ENCODE results near the gene ZKSCAN7.
"Not testable (repeated sequence)": the region's sequence is repeated elsewhere in the genome, so short reads cannot be mapped to it uniquely, and the experiment has no call there.

Gene ZKSCAN7

GRCh38 chr3:44554626-44555592, at the start of gene ZKSCAN7:
ZKSCAN7 (plus strand) TSS chr3:44555193; CDS start chr3:44557048, 1,855 bp downstream.
- DNase-seq (ENCODE audit: low read depth in 2 of 2) = peak; percentile 33 to 42

- no peak for DNase-seq (ENCODE audit: low read depth in 2 of 2)
These were observed 48.4 kb upstream of the ZKSCAN7 start for GRCh38 chr3:44506556-44506955.

GRCh38 chr3:44506961-44507360, 48.0 kb upstream of the ZKSCAN7 start:
- no peak for DNase-seq (ENCODE audit: low read depth in 2 of 2)

GRCh38 chr3:44509393-44509921, 45.5 kb upstream of the ZKSCAN7 start:
- no peak for DNase-seq (ENCODE audit: low read depth in 2 of 2)

- DNase-seq (ENCODE audit: low read depth in 2 of 2) = no peak
These were observed 45.0 kb upstream of the ZKSCAN7 start for GRCh38 chr3:44510000-44510368.

GRCh38 chr3:44511238-44511566, 43.8 kb upstream of the ZKSCAN7 start:
- no peak for DNase-seq (ENCODE audit: low read depth in 2 of 2)

GRCh38 chr3:44513513-44513912, 41.5 kb upstream of the ZKSCAN7 start:
- no peak for DNase-seq (ENCODE audit: low read depth in 2 of 2)

- no peak for DNase-seq (ENCODE audit: low read depth in 2 of 2)
These were observed 38.8 kb upstream of the ZKSCAN7 start for GRCh38 chr3:44516230-44516629.

GRCh38 chr3:44518782-44519156, 36.2 kb upstream of the ZKSCAN7 start:
- DNase-seq (ENCODE audit: low read depth in 2 of 2) = no peak

- no peak for DNase-seq (ENCODE audit: low read depth in 2 of 2)
These were observed 33.3 kb upstream of the ZKSCAN7 start for GRCh38 chr3:44521721-44522120.

GRCh38 chr3:44522494-44522933, 32.5 kb upstream of the ZKSCAN7 start:
- no peak for DNase-seq (ENCODE audit: low read depth in 2 of 2)

- no peak for DNase-seq (ENCODE audit: low read depth in 2 of 2)
These were observed 29.9 kb upstream of the ZKSCAN7 start for GRCh38 chr3:44525060-44525459.

GRCh38 chr3:44529927-44530326, 25.1 kb upstream of the ZKSCAN7 start:
- DNase-seq (ENCODE audit: low read depth in 2 of 2) = no peak

- DNase-seq (ENCODE audit: low read depth in 2 of 2) = no peak
These were observed 24.1 kb upstream of the ZKSCAN7 start for GRCh38 chr3:44530911-44531310.

- DNase-seq (ENCODE audit: low read depth in 2 of 2) = not testable (repeated sequence)
These were observed 20.3 kb upstream of the ZKSCAN7 start for GRCh38 chr3:44534659-44535058.

GRCh38 chr3:44535364-44535763, 19.6 kb upstream of the ZKSCAN7 start:
- DNase-seq (ENCODE audit: low read depth in 2 of 2) = no peak

GRCh38 chr3:44544811-44545210, 10.2 kb upstream of the ZKSCAN7 start:
- not testable (repeated sequence) for DNase-seq (ENCODE audit: low read depth in 2 of 2)

GRCh38 chr3:44555723-44556122, 730 bp downstream of the ZKSCAN7 start:
- DNase-seq (ENCODE audit: low read depth in 2 of 2) = no peak

- DNase-seq (ENCODE audit: low read depth in 2 of 2) = no peak
These were observed 2.1 kb downstream of the ZKSCAN7 start for GRCh38 chr3:44557074-44557473.

- DNase-seq (ENCODE audit: low read depth in 2 of 2) = no peak
These were observed 6.1 kb downstream of the ZKSCAN7 start for GRCh38 chr3:44561076-44561475.

- no peak for DNase-seq (ENCODE audit: low read depth in 2 of 2)
These were observed 7.2 kb downstream of the ZKSCAN7 start for GRCh38 chr3:44562147-44562546.

- DNase-seq (ENCODE audit: low read depth in 2 of 2) = no peak
These were observed 13.6 kb downstream of the ZKSCAN7 start for GRCh38 chr3:44568561-44568960.

GRCh38 chr3:44571024-44571423, 16.0 kb downstream of the ZKSCAN7 start:
- no peak for DNase-seq (ENCODE audit: low read depth in 2 of 2)

All from activated CD8-positive, alpha-beta memory T cell treated with anti-CD3 and anti-CD28 coated beads for 4 hours (primary cell).